Left renal cortex interstitium (tissue), 4 donors: Measurements from ENCODE around the gene TNNT2. TPM values are rescaled to one million over a fixed set of nuclear protein-coding genes. Genes with fewer than 3 reads are reported as not detected.

Source experiments
- DNase-seq, 4 donors: peaks; one replicate each; pipeline ENCODE4 v3.0.0-alpha.2; 2013; ENCODE audit warnings: low read depth in 4 of 4, low spot score in 2 of 4, missing footprints in 1 of 4
- polyA plus RNA-seq, 4 donors: library from polyadenylated mRNA; unstranded; fragments of 120-200 nt; gene quantifications; one replicate each; pipeline ENCODE4 v1.2.1, GENCODE V29; 2013; ENCODE audit not compliant: insufficient read length in 4 of 4

The TNNT2 gene
- polyA plus RNA-seq, 4 donors: 49.6 to 73.0 (median 67.0) TPM

DNA sequence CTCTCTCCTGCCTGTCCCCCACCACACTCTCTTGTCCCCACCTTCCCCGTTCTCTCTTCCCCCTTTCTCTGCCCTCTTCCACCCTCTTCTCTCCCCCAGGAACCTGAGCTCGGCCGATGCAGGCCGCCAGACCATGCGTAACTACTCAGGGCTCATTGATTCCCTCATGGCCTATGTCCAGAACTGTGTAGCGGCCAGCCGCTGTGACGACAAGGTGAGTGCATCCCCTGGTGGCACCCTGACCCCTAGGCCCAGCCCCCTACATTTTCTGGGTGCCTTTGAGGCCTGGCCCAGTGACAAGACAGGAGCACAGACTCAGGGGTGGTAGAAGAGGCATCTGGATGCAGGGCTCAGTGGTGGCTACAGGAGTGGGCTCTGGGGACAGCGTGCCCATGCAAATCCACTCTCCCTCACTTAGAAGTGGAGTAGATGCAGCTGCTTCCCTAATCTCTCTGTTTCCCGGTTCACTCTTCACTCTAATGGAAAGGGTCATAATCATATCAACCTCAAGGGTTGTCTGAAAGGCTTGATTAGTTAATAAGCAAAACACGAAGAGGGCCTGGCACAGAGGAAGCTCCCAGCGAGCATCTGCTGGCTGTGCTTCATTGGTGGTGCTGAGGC, 57.2 kb downstream of the TNNT2 start:
- DNase-seq: no peak

DNA sequence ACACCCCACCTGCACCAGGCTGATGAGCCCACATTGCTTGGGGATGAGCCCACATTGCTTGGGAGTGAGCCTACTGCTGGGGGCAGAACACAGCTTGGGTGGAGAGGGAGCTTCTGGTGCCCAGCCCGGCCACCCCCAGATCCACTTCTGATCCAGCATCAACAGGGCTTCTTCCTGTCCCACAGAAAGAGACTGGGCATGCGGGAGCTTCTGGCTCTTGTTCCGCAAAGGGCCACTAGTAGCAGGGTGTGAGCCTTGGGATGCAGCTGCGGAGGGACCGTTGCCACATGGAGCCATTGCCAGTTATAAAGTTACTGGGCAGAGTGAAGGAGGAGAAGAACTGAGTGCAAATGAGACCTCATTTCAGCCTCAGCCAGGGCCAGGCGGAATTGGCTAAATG, 57.8 kb downstream of the TNNT2 start:
- no peak for DNase-seq

DNA sequence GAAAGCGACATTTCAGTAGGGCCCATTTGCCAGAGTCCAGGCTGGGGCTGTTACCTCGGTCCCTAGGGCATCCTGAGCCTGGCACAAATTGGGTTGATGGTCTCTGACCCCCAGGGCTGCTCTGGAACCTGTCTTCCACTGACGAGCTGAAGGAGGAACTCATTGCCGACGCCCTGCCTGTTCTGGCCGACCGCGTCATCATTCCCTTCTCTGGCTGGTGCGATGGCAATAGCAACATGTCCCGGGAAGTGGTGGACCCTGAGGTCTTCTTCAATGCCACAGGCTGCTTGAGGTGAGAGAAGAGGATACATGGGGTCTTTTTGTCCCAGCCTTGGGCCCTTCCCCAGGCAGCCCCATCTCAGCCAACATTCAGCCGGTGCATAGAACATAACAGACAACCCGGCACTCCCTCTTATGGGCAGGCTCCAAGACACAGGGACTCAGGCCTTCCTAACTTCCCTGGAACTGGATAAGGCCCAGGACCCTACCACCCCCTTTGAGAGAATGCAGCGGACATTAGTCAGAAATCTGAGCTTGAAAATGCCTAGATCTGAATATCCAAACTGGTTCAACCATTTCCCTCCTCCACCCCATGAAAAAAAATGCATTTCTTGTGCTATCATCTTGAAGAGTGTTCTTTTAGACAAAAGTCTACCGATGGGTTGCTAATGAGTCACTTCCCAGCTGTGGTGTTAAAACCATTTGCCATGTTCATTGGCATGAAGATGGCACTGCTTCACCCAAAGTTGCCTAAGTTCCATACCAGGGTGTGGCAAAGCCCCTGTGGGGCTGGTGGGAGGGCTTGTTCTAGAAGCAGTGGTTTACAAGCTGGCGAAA, 58.8 kb downstream of the TNNT2 start:
- DNase-seq: no peak

DNA sequence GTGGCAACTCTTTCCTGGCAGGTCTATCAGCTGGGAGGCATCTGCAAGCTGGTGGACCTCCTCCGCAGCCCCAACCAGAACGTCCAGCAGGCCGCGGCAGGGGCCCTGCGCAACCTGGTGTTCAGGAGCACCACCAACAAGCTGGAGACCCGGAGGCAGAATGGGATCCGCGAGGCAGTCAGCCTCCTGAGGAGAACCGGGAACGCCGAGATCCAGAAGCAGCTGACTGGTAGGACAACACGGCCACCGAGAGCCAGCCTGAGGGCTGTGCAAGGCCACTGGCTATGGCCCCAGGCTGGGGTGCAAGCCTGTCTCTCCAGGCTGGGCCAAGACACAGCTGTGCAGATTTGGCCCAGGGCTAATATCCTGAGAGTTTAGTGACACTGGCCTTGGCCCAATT, 59.9 kb downstream of the TNNT2 start:
- no peak for DNase-seq

DNA sequence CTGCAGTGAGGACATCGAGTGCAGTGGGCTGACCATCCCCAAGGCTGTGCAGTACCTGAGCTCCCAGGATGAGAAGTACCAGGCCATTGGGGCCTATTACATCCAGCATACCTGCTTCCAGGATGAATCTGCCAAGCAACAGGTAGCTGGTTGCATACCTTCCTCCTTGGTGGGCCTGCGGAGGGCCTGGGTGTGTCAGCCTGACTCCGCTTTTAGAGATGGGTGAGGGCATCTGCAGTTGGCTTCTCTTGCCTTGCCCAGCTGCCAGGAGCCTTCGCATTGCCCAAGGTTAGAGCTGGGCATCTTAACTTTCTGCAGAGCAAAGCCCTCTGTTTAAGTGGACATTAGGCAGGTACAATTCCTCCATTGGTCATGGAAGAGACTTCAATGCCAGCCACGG, 60.9 kb downstream of the TNNT2 start:
- DNase-seq: no peak

DNA sequence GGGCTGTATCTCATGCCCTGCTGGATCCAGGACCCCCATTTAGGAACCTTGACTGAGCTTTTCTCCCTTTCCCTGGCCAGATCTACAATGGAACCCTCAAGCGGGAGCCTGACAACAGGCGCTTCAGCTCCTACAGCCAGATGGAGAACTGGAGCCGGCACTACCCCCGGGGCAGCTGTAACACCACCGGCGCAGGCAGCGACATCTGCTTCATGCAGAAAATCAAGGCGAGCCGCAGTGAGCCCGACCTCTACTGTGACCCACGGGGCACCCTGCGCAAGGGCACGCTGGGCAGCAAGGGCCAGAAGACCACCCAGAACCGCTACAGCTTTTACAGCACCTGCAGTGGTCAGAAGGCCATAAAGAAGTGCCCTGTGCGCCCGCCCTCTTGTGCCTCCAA, 64.4 kb downstream of the TNNT2 start:
- no peak for DNase-seq

DNA sequence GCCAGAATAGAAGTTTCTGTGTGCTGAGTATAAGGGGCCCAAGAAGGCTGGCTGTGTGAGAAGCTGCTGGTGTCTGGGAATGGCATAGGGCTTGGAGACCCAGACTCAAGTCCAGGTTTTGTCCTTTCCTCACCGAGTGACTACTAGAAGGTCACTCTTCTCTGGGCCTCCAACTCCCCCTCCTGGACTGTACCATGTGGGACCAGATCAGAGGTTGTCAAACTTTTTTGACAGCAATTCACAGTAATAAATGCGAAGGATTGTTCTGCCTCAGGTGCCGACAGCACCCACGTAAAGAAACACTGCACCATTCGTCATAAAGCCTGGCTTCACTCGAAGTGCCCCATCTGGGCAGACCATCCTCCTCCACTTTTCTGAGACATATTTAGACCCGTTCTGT, 65.2 kb downstream of the TNNT2 start:
- no peak for DNase-seq

DNA sequence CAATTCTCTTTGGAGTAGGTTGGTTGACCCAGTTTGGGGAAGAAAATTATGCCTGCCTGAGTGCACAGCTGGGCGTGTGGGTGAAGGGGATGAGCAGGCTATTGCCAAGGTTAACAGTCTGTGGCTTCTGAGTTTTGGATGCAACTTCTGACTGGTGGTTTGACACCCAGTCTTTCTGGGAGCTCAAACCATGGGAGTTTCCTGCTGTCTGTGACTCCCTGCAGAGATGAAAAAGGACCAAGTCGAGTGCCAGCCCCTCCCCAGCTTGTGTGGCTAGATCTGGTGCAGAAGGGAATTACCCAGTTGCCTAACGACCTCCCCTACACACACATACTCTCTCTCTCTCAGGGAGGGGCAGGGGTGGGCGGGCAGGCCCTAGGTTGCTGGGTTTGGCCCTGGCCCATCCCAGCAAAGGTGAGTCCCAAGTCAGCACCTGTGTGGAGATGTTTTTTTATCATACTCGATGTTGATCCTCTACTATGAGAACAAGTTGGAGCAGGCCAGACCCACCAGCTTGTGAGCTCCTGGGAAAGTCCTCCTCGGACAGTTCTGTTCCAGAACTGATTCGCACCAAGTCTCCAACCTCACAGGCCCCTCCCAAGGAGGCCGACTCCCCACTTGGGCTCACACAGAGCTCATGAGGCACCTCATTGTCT, 66.0 kb downstream of the TNNT2 start:
- no peak for DNase-seq

DNA sequence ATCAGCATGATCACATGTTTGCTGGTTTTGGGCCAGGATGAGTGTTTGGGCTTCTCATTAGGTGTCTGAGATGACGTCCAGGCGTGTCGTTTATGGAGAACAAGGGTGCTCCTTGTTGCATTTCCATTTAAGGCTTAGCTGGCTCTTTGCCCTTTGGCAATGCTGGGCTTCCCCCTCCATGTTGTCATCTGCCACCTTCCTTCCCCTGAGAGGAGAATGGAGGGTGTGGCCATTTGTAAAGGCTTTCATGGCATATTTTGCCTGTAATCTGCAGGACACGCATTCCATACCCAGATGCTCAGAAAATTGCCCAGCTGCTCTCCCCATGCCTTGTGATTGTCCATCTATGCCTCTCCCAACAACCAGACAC, 66.5 kb downstream of the TNNT2 start:
- no peak for DNase-seq

DNA sequence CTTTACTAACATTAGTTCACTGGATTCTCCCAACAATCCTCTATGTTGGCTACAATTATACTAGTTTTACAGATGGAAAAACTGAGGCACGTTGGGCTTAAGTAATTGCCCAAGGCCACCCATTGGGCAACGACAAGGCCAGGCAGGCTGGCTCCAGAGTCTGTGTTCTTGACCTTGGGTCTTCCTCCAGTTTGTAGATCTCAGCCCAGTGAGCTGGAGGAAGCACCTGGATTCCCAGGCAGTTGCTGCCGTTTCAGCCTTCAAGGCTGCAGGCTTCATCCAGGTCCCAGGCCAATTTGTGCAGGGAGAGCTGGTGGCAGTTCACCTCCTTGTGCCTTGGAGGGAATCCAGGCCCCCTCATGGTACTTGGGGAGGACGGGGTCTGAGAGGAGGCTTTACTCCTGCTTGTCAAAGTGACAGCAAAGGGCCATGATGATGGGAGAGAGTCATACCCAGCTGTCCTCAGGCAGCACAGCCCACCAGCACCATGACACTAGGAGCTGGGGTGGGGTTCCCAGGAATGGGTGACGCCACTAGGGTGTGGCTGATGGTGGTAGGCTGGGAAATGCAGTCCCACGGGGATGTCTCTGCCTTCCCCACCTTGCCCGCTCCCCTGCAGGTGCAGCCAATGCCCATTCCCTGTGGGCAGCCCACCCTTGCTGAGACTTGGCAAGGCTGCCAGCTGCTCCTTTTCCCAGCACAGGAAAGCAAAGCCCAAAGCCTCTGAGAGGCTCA, 67.1 kb downstream of the TNNT2 start:
- DNase-seq: no peak

DNA sequence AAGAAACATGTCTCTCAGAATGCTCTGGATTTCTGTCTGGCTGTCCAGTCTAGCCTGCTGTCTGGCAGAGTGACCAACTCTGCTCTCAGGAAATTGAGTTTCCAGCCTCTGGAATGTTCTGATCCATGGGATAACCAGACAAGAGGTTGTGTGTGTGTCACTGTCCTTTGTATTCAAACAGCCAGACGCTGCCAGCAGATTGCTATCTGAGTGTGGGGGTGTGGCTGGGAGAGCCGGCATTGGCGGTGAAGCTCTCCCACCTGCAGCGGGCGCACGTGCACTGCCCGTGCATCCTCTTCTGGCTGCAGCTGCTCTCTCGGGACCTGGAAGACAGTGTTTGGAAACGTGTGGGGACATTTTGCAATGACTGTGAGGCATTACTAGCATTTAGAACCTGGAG, 68.1 kb downstream of the TNNT2 start:
- peak; percentile 7 to 49 (median 14) for DNase-seq

Other genes with a start within 250 kb of the TNNT2 start
- gene TMEM9, start 223.2 kb downstream of the TNNT2 start, polyA plus RNA-seq: 100 to 1,000 TPM; 153 to 159 (median 156) TPM
- 1 to 10 TPM in 2 of 4 donors, under 1 TPM in 2; 0.34 to 1.3 (median 0.78) TPM for gene IGFN1, start 186.9 kb downstream of the TNNT2 start, polyA plus RNA-seq
- under 1 TPM; 0.06 to 0.18 (median 0.10) TPM for gene PKP1, start 94.2 kb downstream of the TNNT2 start, polyA plus RNA-seq
- gene LAD1, start 21.6 kb upstream of the TNNT2 start, polyA plus RNA-seq: 10 to 100 TPM; 28.0 to 38.1 (median 31.2) TPM
- gene TNNI1, start 44.0 kb upstream of the TNNT2 start, polyA plus RNA-seq: 10 to 100 TPM; 50.1 to 75.5 (median 63.3) TPM
- gene PHLDA3, start 91.5 kb upstream of the TNNT2 start, polyA plus RNA-seq: 10 to 100 TPM in 3 of 4 donors, 1 to 10 TPM in 1; 9.7 to 16.8 (median 12.6) TPM
- gene CSRP1, start 129.4 kb upstream of the TNNT2 start, polyA plus RNA-seq: 100 to 1,000 TPM; 127 to 170 (median 143) TPM
- gene NAV1, start 161.4 kb upstream of the TNNT2 start, polyA plus RNA-seq: 10 to 100 TPM; 18.2 to 22.4 (median 19.9) TPM